Measurements from ENCODE around the gene GATD1.

DNA sequence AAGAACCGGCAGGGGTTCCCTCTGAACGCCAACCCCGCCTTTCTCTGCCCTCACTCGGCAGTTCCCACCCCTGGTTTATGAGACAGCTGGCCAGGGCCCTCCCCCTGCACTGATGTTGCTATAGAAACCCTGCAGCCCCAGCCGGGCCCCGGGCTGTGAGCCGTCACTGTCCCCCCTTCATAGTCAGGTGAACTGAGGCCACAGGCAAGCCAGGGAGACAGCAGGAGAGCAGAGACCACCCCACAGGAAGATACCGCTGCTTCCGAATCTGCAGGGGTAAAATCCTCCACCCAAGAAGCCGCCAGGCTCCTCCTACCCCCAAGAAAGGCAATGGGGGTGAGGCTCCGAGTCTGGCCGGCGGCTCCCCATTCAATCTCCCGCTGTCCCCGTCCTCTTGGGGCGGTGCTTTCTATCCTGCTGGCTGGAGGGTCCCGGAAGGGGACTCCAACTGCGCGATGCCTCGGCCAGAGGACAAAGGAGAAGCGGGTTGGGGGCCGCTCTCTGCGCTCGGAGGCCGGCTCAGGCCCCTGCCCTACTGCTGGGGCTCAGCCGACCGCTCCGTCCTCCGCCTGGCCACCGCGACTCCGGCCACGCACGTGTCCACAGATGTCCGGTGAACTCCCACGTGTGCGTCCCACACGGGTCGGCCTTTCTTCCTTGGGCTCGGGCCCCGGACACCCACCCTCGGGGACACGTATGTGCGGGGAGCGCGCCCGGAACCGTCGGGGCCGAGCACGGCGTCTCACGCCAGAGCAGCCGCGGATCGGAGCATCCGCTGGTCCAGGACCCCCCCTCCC, 20.2 kb upstream of the GATD1 start:
- TF ChIP-seq, protein P1, sequence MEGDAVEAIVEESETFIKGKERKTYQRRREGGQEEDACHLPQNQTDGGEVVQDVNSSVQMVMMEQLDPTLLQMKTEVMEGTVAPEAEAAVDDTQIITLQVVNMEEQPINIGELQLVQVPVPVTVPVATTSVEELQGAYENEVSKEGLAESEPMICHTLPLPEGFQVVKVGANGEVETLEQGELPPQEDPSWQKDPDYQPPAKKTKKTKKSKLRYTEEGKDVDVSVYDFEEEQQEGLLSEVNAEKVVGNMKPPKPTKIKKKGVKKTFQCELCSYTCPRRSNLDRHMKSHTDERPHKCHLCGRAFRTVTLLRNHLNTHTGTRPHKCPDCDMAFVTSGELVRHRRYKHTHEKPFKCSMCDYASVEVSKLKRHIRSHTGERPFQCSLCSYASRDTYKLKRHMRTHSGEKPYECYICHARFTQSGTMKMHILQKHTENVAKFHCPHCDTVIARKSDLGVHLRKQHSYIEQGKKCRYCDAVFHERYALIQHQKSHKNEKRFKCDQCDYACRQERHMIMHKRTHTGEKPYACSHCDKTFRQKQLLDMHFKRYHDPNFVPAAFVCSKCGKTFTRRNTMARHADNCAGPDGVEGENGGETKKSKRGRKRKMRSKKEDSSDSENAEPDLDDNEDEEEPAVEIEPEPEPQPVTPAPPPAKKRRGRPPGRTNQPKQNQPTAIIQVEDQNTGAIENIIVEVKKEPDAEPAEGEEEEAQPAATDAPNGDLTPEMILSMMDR (IDR thresholded peaks at IDR 0.05): no peak
- no peak for TF ChIP-seq POLR2A (IDR thresholded peaks at IDR 0.05)

All from testis (tissue), 2 donors.